GM21619 (cell line): ENCODE measurements around the gene P2RY4.
"Not testable (repeated sequence)": the region's sequence is repeated elsewhere in the genome, so short reads cannot be mapped to it uniquely, and the experiment has no call there.

Experiments
- ATAC-seq: cut with Tn5 transposase; IDR thresholded peaks from one replicate; pipeline ENCODE4 v1.9.1; 2021; ENCODE audit not compliant: unreplicated experiment

The P2RY4 gene

DNA sequence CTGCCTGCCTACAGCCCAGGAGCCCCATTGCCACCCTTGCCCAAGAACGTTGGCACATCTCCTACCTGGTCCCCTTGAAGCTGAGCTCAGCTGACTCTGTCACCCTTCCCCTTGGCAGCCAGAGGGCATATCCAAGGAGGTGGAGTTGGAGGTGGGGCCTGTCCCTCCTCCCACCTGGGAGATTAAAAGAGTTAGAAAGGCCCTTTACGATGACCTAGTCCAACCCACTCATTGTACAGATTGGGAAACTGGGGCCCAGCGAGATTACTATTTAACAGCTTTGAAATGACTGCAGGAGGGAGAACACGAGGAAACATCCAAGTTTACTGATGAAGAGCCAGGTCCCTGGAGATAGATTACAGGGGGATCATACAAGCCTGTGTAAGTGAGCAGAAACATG, at the start of gene P2RY4:
Gene P2RY4, minus strand, starts transcription at position 101 of the 400 bp plus-strand sequence. CDS start 580 bp downstream, outside the sequence.
- ATAC-seq: no peak

DNA sequence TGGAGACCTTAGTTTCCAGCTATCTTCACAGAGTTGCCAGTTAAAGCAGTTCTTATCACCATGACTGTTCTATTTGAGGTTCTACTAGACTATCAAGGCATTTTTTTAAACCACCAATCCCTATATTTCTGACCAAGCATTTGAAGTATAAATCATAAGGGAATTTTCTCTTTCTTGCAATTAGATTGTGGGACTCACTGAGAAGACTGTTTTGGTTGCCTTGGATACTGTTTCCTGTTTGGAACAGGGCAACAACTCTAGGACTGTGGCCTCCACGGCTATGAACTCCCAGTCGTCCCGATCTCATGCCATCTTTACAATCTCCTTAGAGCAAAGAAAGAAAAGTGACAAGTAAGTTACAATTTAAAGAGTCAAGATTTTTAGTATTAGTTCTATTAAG, 41.7 kb upstream of the P2RY4 start:
- ATAC-seq: no peak

DNA sequence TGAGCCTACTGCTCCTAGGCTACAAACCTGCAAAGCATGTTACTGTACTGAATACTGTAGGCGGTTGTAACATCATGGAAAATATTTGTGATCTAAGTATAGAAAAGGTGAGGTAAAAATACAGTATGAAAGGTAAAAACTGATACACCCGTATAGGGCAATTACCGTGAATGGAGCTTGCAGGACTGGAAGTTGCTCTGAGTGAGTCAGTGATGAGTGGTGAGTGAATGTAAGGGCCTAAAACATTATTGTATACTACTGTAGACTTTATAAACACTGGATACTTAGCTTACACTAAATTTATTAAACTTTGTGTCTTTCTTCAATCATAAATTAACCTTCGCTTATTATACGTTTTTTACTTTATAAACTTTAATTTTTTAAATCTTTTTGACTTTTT, 33.6 kb upstream of the P2RY4 start:
- ATAC-seq: no peak

GRCh38 chrX:70292788-70293187, 32.8 kb upstream of the P2RY4 start:
- no peak for ATAC-seq

GRCh38 chrX:70289793-70290770, 30.1 kb upstream of the P2RY4 start, which contains the start of the genes KIF4A and PDZD11:
Gene KIF4A (plus strand): TSS chrX:70290104. CDS start chrX:70290459, 355 bp downstream.
Gene PDZD11 (minus strand): TSS chrX:70289927. CDS start chrX:70289341, 586 bp downstream.
- ATAC-seq: peak; percentile 96

- ATAC-seq: no peak
Observed at GRCh38 chrX:70289168-70289792, 29.3 kb upstream of the P2RY4 start.

DNA sequence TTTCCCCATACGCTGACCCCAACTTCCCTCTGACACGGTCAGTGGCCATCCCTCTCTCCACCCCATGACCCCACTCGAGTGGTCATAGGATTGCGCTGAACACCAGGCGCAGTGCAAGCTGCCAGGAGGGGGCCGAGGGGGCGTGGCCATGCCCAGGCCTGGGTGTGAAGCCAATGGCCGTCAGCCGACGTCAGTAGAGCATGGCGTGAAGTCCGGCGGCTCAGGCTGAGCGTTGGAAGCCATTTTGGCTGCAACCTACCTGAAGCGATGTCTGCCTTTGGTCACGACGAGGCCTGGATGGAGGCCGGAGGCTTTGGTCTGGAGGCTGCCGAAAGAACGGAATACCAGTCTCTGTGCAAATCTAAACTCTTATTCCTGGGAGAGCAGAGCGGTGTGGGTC, 21.9 kb upstream of the P2RY4 start, which contains the start of gene RAB41:
Gene RAB41, plus strand, starts transcription at position 222 of the 400 bp plus-strand sequence. Its CDS starts 46 bp downstream, at position 268.
- no peak for ATAC-seq

DNA sequence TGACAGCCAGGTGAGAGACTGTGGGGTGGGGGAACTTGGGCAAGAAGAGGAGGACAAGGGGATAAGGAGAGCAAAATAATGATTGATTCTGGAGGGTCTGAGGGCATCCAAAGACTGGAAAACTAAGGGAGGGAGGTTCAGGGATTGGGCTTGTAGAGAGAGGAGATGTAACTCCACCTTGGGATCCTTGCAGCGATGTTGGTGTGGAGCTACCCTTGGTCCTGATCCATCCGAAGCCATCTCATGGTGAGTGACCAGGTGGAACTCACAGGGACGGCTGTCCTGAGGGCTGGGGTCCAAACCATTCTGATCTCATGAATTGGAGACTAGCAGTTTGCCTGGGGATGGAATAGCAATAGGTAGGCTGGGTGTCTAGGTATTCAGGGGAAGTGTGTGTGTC, 20.6 kb upstream of the P2RY4 start:
- no peak for ATAC-seq

DNA sequence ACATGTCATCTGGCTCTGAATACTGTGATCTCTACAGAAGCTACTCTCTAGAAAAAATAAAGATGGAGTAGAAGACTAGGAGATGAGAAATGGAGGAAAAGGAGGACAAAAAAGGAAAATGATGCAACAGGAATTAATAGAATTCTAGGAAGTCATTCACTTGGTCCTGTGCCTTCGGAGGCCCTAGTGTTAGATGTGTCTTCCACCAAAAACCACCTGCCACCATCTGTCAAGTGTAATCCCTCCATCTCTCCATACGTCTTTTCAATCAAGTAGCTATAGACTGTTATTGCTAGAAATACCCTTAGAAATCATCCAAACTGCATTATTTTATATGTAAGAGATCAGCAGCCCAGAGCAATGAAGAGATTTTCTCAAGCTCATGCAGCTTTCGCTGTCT, 19.1 kb upstream of the P2RY4 start:
- no peak for ATAC-seq

- ATAC-seq: not testable (repeated sequence)
Observed at GRCh38 chrX:70274029-70274428, 14.0 kb upstream of the P2RY4 start.

GRCh38 chrX:70268034-70268433, 8.0 kb upstream of the P2RY4 start, which contains the start of gene ARR3:
Gene ARR3 (plus strand): TSS chrX:70268334. CDS start chrX:70269386, 1,052 bp downstream.
- no peak for ATAC-seq

GRCh38 chrX:70264784-70265183, 4.8 kb upstream of the P2RY4 start:
- ATAC-seq: no peak

- no peak for ATAC-seq
Observed at GRCh38 chrX:70262952-70263567, 3.1 kb upstream of the P2RY4 start.

DNA sequence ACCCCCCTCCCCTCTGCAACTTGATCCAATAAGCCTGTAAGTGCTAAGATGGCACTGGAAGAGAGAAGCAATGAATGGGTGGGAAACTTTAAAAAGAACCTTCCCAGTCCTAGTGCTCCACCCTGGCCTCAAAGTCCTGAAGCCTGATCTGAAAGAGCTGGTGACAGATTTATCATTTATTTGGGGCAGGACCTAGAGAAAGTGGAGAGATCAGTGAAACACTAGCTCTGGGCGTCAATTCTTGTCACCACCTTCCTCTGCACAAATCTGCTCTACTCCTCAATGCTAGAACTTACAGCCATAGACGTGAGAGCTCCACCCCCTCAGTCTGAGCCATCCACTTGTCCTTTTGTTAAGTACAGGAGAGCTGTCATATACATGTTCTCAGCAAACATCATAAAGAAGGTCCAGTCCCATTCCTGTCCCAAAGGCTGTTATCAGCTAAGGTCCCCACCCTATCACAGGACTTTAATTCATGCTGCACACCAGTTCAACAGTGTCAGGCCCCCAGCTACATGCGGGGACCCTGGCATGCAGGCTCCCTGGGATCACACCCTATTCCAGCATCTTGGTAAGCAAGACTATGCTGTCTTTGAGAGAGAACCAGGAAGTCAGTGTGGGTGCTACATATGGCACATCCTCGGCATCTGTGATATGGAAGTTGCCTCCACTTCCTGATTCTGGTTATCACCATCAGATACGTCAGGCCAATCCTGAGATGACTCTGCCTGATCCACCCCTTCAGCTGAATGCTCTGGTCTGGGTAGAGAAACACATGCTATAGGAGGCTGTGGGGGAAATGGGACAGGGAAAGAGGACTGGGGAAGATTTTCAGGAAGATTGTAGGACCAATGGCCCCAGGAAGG, 2.3 kb downstream of the P2RY4 start:
- ATAC-seq: no peak

GRCh38 chrX:70255452-70255851, 4.6 kb downstream of the P2RY4 start:
- ATAC-seq: no peak

- no peak for ATAC-seq
Observed at GRCh38 chrX:70254909-70255308, 5.1 kb downstream of the P2RY4 start.

GRCh38 chrX:70254063-70254400, 6.0 kb downstream of the P2RY4 start:
- no peak for ATAC-seq

DNA sequence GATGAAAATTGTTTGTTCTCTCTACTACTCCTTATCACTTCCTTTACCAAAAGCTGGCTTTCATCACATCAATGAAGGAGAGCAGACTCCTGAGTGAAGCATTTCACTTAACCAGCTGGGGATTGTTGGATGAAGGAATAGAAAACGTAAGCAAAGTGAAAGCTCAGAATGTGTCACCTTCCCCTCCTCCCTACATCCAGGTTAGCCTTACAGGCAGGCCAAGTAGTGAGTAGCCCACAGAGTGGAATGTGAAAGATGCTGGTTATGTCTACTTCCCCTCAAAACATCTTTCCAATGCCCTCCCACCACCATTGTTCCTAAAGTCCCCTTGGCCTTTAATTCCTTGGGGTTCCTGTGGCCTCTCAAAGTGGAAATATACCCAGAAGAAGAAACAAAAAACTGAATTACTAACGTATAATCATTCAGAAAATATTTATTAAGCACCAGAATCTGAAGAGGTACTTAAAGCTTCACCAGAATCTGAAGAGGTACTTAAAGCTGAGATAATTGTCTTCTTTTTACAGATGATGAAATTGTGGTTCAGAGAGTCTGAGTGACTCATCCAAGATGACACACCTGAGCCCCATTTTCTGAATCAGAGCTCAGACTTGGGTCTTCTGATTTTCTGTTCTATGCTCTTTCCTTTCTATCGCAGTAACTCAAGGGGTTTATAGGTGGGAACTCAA, 6.5 kb downstream of the P2RY4 start:
- no peak for ATAC-seq

- ATAC-seq: no peak
Observed at GRCh38 chrX:70252491-70252890, 7.5 kb downstream of the P2RY4 start.

GRCh38 chrX:70247252-70247651, 12.8 kb downstream of the P2RY4 start:
- ATAC-seq: no peak
